ENCODE measurements around the gene GREM2. TPM values are rescaled to one million over a fixed set of nuclear protein-coding genes. Genes with fewer than 3 reads are reported as not detected.

Gene GREM2
- total RNA-seq, 1 experiment from 2014 or later, result not detected

- POLR2A ChIA-PET (ENCODE audit: low non-redundant PET), result no interaction called here
- no peak for TF ChIP-seq CTCF (conservative IDR thresholded peaks at IDR 0.05; ENCODE audit: low read depth, low read length)
- TF ChIP-seq EZH2 (IDR thresholded peaks at IDR 0.05; ENCODE audit: borderline replicate concordance, low read depth, low read length, poor library complexity, severe bottlenecking), result no peak
- no peaks in the 10 kb centered on the region for H3K9me3 ChIP-seq (ENCODE audit: low read depth, low read length, poor library complexity, severe bottlenecking)
- H3K27ac ChIP-seq (ENCODE audit: low read depth, low read length, poor library complexity, severe bottlenecking), result no peak overlapping the region
- H3K4me3 ChIP-seq (ENCODE audit: low read depth, low read length, poor library complexity, severe bottlenecking), result peak overlapping the region; percentile 25
- intact Hi-C loops (cut with micrococcal nuclease; ENCODE audit: unreplicated experiment), result no loop called here
- BruUV-seq (replicated peaks), result no TSS peak
- CTCF ChIA-PET, result no interaction called here
- H3K36me3 ChIP-seq (ENCODE audit: insufficient read depth, low read length, poor library complexity, severe bottlenecking), result no peaks in the 10 kb centered on the region
- peaks cover 66% of the 10 kb centered on the region for H3K27me3 ChIP-seq (replicated peaks; ENCODE audit: insufficient read depth, low read depth, low read length, poor library complexity)
- H3K4me1 ChIP-seq (ENCODE audit: insufficient read depth, low read length, poor library complexity, severe bottlenecking), result no peaks in the 10 kb centered on the region
- no peak for DNase-seq (ENCODE audit: low spot score)
Observed at GRCh38 chr1:240611228-240611618, 732 bp downstream of the GREM2 start.

- no peak for DNase-seq (ENCODE audit: low spot score)
- TF ChIP-seq CTCF (conservative IDR thresholded peaks at IDR 0.05; ENCODE audit: low read depth, low read length) (no peak), EZH2 (IDR thresholded peaks at IDR 0.05; ENCODE audit: borderline replicate concordance, low read depth, low read length, poor library complexity, severe bottlenecking) (no peak)
- intact Hi-C loops (cut with micrococcal nuclease; ENCODE audit: unreplicated experiment), result no loop called here
- CTCF ChIA-PET, result no interaction called here
- Histone ChIP-seq H3K27ac (ENCODE audit: low read depth, low read length, poor library complexity, severe bottlenecking) (no peak overlapping the region), H3K4me3 (ENCODE audit: low read depth, low read length, poor library complexity, severe bottlenecking) (no peak overlapping the region), H3K4me1 (ENCODE audit: insufficient read depth, low read length, poor library complexity, severe bottlenecking) (no peaks in the 10 kb centered on the region), H3K36me3 (ENCODE audit: insufficient read depth, low read length, poor library complexity, severe bottlenecking) (no peaks in the 10 kb centered on the region), H3K9me3 (ENCODE audit: low read depth, low read length, poor library complexity, severe bottlenecking) (no peaks in the 10 kb centered on the region), H3K27me3 (replicated peaks; ENCODE audit: insufficient read depth, low read depth, low read length, poor library complexity) (peaks cover 60% of the 10 kb centered on the region)
- POLR2A ChIA-PET (ENCODE audit: low non-redundant PET), result no interaction called here
- BruUV-seq (replicated peaks), result no TSS peak
Observed at GRCh38 chr1:240610636-240611035, 1.3 kb downstream of the GREM2 start.

- no peaks in the 10 kb centered on the region for H3K9me3 ChIP-seq (ENCODE audit: low read depth, low read length, poor library complexity, severe bottlenecking)
- peaks cover 57% of the 10 kb centered on the region for H3K27me3 ChIP-seq (replicated peaks; ENCODE audit: insufficient read depth, low read depth, low read length, poor library complexity)
- no peak for DNase-seq (ENCODE audit: low spot score)
- no peaks in the 10 kb centered on the region for H3K36me3 ChIP-seq (ENCODE audit: insufficient read depth, low read length, poor library complexity, severe bottlenecking)
- H3K27ac ChIP-seq (ENCODE audit: low read depth, low read length, poor library complexity, severe bottlenecking), result no peak overlapping the region
- no peak overlapping the region for H3K4me3 ChIP-seq (ENCODE audit: low read depth, low read length, poor library complexity, severe bottlenecking)
- CTCF ChIA-PET, result no interaction called here
- no peak for TF ChIP-seq EZH2 (IDR thresholded peaks at IDR 0.05; ENCODE audit: borderline replicate concordance, low read depth, low read length, poor library complexity, severe bottlenecking)
- no peak for TF ChIP-seq CTCF (conservative IDR thresholded peaks at IDR 0.05; ENCODE audit: low read depth, low read length)
- no TSS peak for BruUV-seq (replicated peaks)
- intact Hi-C loops (cut with micrococcal nuclease; ENCODE audit: unreplicated experiment), result loop anchor here (2.0 kb wide), 1 partner anchor 155 kb away; no protein-coding TSS in a partner anchor
- H3K4me1 ChIP-seq (ENCODE audit: insufficient read depth, low read length, poor library complexity, severe bottlenecking), result no peaks in the 10 kb centered on the region
- POLR2A ChIA-PET (ENCODE audit: low non-redundant PET), result no interaction called here
Observed at GRCh38 chr1:240609527-240610060, 2.4 kb downstream of the GREM2 start.
